HepG2 (cell line): Measurements from ENCODE around the gene KDM7A. TPM values are rescaled to one million over a fixed set of nuclear protein-coding genes. Genes with fewer than 3 reads are reported as not detected.

Source experiments
- CAMTA2 ChIP-seq: sonication (generic); formaldehyde crosslinking; IDR thresholded peaks from 2 replicates; pipeline ENCODE4 v1.4.0; 2020; ENCODE audit warnings: mild to moderate bottlenecking, missing genetic modification reagents, borderline replicate concordance
- CBFB ChIP-seq: sonication (generic); formaldehyde crosslinking; IDR thresholded peaks from 2 replicates; pipeline ENCODE4 v1.4.0; 2020; ENCODE audit warnings: missing genetic modification reagents
- EHMT2 ChIP-seq: fragments of 200-600 bp; sonication (generic); IDR thresholded peaks from 2 replicates; pipeline ENCODE4 v1.7.0; 2017; ENCODE audit warnings: antibody characterized with exemption, low read depth, low read length, borderline replicate concordance
- ELF3 ChIP-seq: IDR thresholded peaks from 2 replicates; pipeline ENCODE4 v1.6.1; 2016; ENCODE audit warnings: missing genetic modification reagents, missing compliant biosample characterization
- LCORL ChIP-seq, 2 experiments: fragments of 450-650 bp in 1 of 2; sonication (generic) in 1 of 2; formaldehyde crosslinking in 1 of 2; IDR thresholded peaks; 2 replicates each; pipeline versions ENCODE4 v1.5.0 to v1.6.1; 2017 to 2020; ENCODE audit warnings: antibody characterized with exemption in 1 of 2, missing genetic modification reagents in 1 of 2
- NR1H2 ChIP-seq: sonication (generic); formaldehyde crosslinking; IDR thresholded peaks from 2 replicates; pipeline ENCODE4 v1.8.1; 2022; ENCODE audit warnings: low read depth, missing genetic modification reagents, borderline replicate concordance
- RARA ChIP-seq: IDR thresholded peaks from 2 replicates; pipeline ENCODE4 v1.6.1; 2016; ENCODE audit warnings: missing genetic modification reagents, missing compliant biosample characterization
- SAFB2 ChIP-seq: sonication (generic); formaldehyde crosslinking; IDR thresholded peaks from 2 replicates; pipeline ENCODE4 v1.5.1; 2020; ENCODE audit warnings: missing genetic modification reagents, low read depth, mild to moderate bottlenecking, borderline replicate concordance
- SP140L ChIP-seq: sonication (generic); formaldehyde crosslinking; IDR thresholded peaks from 2 replicates; pipeline ENCODE4 v1.4.0; 2020; ENCODE audit warnings: missing genetic modification reagents, borderline replicate concordance
- SRF ChIP-seq: IDR thresholded peaks from 2 replicates; pipeline ENCODE4 v1.6.1; 2011; ENCODE audit warnings: mild to moderate bottlenecking, low read depth, low read length, moderate library complexity
- TCF7 ChIP-seq: sonication (generic); IDR thresholded peaks from 2 replicates; pipeline ENCODE4 v1.6.1; 2016; ENCODE audit warnings: antibody characterized with exemption, low read depth
- TOE1 ChIP-seq: sonication (generic); formaldehyde crosslinking; IDR thresholded peaks from 2 replicates; pipeline ENCODE4 v1.4.0; 2020; ENCODE audit warnings: mild to moderate bottlenecking, missing genetic modification reagents
- ZNF160 ChIP-seq: sonication (generic); formaldehyde crosslinking; IDR thresholded peaks from 2 replicates; pipeline ENCODE4 v1.8.0; 2022; ENCODE audit warnings: mild to moderate bottlenecking, inconsistent platforms, missing genetic modification reagents
- ZNF251 ChIP-seq: sonication (generic); formaldehyde crosslinking; IDR thresholded peaks from 2 replicates; pipeline ENCODE4 v1.9.0; 2021; ENCODE audit warnings: mild to moderate bottlenecking, missing genetic modification reagents
- ZNF282 ChIP-seq: fragments of 450-650 bp; IDR thresholded peaks from 2 replicates; pipeline ENCODE4 v1.6.1; 2018; ENCODE audit not compliant: partially characterized antibody
- ZNF615 ChIP-seq: sonication (generic); formaldehyde crosslinking; IDR thresholded peaks from 2 replicates; pipeline ENCODE4 v1.5.0; 2020; ENCODE audit warnings: mild to moderate bottlenecking, missing genetic modification reagents, borderline replicate concordance
- ZNF776 ChIP-seq: sonication (generic); formaldehyde crosslinking; IDR thresholded peaks from 2 replicates; pipeline ENCODE4 v1.4.0; 2020; ENCODE audit warnings: mild to moderate bottlenecking, missing genetic modification reagents
- ZNF83 ChIP-seq: sonication (generic); formaldehyde crosslinking; IDR thresholded peaks from 2 replicates; pipeline ENCODE4 v1.4.0; 2020; ENCODE audit warnings: missing genetic modification reagents, mild to moderate bottlenecking, borderline replicate concordance
- polyA plus RNA-seq, 8 experiments: library from polyadenylated mRNA; depleted of rRNA in 3 of 8; stranded (reverse) in 7 of 8; unstranded in 1 of 8; fragments of >200 nt; fragmentation: Illumina TruSeq in 4 of 8; extraction: Trizol in 4 of 8; gene quantifications; 2 replicates each; pipeline versions ENCODE4 v1.2.1 to v1.2.3, GENCODE V29; 2011 to 2016; ENCODE audit warnings: low read depth in 4 of 8, missing spikeins in 1 of 8, mixed read lengths in 1 of 8; ENCODE audit not compliant: insufficient read depth in 1 of 8
- total RNA-seq, 5 experiments: library from RNA; depleted of rRNA; stranded (reverse); fragments of >200 nt; fragmentation: Illumina TruSeq; extraction: Trizol; gene quantifications; 2 replicates each; pipeline ENCODE4 v1.2.3, GENCODE V29; 2016; ENCODE audit warnings: low read depth in 1 of 5
- TF ChIP-seq, protein P1 (sequence below): sonication (generic); formaldehyde crosslinking; IDR thresholded peaks from 2 replicates; pipeline ENCODE4 v1.5.0; 2020; ENCODE audit warnings: missing genetic modification reagents
- TF ChIP-seq, protein P2 (sequence below): sonication (generic); formaldehyde crosslinking; IDR thresholded peaks from 2 replicates; pipeline ENCODE4 v1.4.0; 2020; ENCODE audit warnings: mild to moderate bottlenecking, missing genetic modification reagents
- TF ChIP-seq, protein P3 (sequence below): sonication (generic); formaldehyde crosslinking; IDR thresholded peaks from 2 replicates; pipeline ENCODE4 v1.8.1; 2023; ENCODE audit warnings: missing genetic modification reagents, inconsistent platforms, borderline replicate concordance
- TF ChIP-seq, protein P4 (sequence below): IDR thresholded peaks from 2 replicates; pipeline ENCODE4 v1.6.1; 2016; ENCODE audit warnings: low read depth
- TF ChIP-seq, protein P5 (sequence below): sonication (generic); formaldehyde crosslinking; IDR thresholded peaks from 2 replicates; pipeline ENCODE4 v1.5.0; 2020; ENCODE audit warnings: mild to moderate bottlenecking, missing genetic modification reagents

KDM7A gene
- total and polyA plus RNA-seq, 2 of the 13 experiments (the other 11 are each of a cell fraction or from before 2014, with no cell fraction given), result 10.8 to 16.8 TPM

DNA sequence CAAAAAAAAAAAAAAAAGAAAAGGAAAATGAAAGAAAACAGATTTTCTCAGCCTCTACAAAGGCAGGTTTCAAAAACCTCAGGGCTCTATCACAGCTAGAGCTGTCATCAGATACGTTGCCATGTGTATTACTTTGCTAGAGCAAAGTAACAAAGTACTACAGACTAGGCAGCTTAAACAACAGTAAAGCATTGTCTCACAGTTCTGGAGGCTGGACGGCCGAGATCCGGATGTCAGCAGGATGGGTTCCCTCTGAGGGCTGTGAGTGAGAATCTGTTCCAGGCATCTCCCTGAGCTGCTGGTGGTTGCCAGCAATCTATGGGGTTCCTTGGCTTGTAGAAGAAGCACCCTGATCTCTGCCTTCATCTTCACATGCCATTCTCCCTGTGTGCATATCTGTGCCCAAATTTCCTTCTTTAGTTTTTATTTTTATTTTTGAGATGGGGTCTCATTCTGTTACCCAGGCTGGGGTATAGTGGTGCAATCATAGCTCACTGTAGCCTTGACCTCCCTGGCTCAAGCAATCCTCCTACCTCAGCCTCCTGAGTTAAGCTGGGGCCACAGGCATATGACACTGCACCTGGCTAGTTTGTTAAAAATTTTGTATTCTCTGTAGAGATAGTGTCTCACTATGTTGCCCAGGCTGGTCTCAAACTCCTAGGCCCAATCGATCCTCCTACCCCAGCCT lies 48.9 kb upstream of the KDM7A start (continued):
- TF ChIP-seq CAMTA2 (CRISPR knock-in tag) (no peak), SRF (no peak), LCORL (IDR thresholded peaks at IDR 0.05) (no peak), LCORL (CRISPR knock-in tag; IDR thresholded peaks at IDR 0.05) (no peak), ZNF615 (CRISPR knock-in tag) (no peak), ZNF83 (CRISPR knock-in tag) (no peak), CBFB (no peak), SAFB2 (no peak), ELF3 (CRISPR knock-in tag) (peak; percentile 70), NR1H2 (CRISPR knock-in tag) (no peak), EHMT2 (no peak), ZNF160 (no peak), TCF7 (no peak), SP140L (CRISPR knock-in tag) (no peak), TOE1 (CRISPR knock-in tag) (no peak), ZNF282 (no peak), ZNF251 (no peak), ZNF776 (CRISPR knock-in tag) (no peak), RARA (CRISPR knock-in tag) (no peak; the same call in 1 of the 2 replicates)
- TF ChIP-seq, protein P1, sequence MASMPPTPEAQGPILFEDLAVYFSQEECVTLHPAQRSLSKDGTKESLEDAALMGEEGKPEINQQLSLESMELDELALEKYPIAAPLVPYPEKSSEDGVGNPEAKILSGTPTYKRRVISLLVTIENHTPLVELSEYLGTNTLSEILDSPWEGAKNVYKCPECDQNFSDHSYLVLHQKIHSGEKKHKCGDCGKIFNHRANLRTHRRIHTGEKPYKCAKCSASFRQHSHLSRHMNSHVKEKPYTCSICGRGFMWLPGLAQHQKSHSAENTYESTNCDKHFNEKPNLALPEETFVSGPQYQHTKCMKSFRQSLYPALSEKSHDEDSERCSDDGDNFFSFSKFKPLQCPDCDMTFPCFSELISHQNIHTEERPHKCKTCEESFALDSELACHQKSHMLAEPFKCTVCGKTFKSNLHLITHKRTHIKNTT (CRISPR knock-in tag), result no peak
- TF ChIP-seq, protein P2, sequence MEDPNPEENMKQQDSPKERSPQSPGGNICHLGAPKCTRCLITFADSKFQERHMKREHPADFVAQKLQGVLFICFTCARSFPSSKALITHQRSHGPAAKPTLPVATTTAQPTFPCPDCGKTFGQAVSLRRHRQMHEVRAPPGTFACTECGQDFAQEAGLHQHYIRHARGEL, result no peak
- TF ChIP-seq, protein P3, sequence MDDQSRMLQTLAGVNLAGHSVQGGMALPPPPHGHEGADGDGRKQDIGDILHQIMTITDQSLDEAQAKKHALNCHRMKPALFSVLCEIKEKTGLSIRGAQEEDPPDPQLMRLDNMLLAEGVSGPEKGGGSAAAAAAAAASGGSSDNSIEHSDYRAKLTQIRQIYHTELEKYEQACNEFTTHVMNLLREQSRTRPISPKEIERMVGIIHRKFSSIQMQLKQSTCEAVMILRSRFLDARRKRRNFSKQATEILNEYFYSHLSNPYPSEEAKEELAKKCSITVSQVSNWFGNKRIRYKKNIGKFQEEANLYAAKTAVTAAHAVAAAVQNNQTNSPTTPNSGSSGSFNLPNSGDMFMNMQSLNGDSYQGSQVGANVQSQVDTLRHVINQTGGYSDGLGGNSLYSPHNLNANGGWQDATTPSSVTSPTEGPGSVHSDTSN (CRISPR knock-in tag), result no peak
- TF ChIP-seq, protein P4, sequence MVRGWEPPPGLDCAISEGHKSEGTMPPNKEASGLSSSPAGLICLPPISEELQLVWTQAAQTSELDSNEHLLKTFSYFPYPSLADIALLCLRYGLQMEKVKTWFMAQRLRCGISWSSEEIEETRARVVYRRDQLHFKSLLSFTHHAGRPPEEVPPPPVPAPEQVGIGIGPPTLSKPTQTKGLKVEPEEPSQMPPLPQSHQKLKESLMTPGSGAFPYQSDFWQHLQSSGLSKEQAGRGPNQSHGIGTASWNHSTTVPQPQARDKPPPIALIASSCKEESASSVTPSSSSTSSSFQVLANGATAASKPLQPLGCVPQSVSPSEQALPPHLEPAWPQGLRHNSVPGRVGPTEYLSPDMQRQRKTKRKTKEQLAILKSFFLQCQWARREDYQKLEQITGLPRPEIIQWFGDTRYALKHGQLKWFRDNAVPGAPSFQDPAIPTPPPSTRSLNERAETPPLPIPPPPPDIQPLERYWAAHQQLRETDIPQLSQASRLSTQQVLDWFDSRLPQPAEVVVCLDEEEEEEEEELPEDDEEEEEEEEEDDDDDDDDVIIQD (CRISPR knock-in tag), result 0 out of 2 replicates have a peak, but pooled peaks have one; percentile 24
- TF ChIP-seq, protein P5, sequence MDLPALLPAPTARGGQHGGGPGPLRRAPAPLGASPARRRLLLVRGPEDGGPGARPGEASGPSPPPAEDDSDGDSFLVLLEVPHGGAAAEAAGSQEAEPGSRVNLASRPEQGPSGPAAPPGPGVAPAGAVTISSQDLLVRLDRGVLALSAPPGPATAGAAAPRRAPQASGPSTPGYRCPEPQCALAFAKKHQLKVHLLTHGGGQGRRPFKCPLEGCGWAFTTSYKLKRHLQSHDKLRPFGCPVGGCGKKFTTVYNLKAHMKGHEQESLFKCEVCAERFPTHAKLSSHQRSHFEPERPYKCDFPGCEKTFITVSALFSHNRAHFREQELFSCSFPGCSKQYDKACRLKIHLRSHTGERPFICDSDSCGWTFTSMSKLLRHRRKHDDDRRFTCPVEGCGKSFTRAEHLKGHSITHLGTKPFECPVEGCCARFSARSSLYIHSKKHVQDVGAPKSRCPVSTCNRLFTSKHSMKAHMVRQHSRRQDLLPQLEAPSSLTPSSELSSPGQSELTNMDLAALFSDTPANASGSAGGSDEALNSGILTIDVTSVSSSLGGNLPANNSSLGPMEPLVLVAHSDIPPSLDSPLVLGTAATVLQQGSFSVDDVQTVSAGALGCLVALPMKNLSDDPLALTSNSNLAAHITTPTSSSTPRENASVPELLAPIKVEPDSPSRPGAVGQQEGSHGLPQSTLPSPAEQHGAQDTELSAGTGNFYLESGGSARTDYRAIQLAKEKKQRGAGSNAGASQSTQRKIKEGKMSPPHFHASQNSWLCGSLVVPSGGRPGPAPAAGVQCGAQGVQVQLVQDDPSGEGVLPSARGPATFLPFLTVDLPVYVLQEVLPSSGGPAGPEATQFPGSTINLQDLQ (CRISPR knock-in tag), result no peak
